Stimulated activated CD4-positive, alpha-beta T cell treated with anti-CD3 and anti-CD28 coated beads, TNF-alpha, amount 100 ng/mL, for 24 hours (primary cell): Measurements from ENCODE around the gene TRIM67.
"Not testable (repeated sequence)": the region's sequence is repeated elsewhere in the genome, so short reads cannot be mapped to it uniquely, and the experiment has no call there.

Experiments
- DNase-seq, 3 experiments: peaks; one replicate each; pipeline ENCODE4 v3.0.0-alpha.2; 2020; ENCODE audit warnings: low read depth in 3 of 3

TRIM67 gene

GRCh38 chr1:231161667-231162296, at the start of gene TRIM67:
TRIM67 (plus strand) TSS chr1:231162058; CDS start chr1:231162970, 912 bp downstream.
- DNase-seq, result no peak

- DNase-seq, result no peak
These were observed 45.1 kb upstream of the TRIM67 start for GRCh38 chr1:231116738-231117137.

- DNase-seq, result no peak
These were observed 43.0 kb upstream of the TRIM67 start for GRCh38 chr1:231118704-231119453.

- DNase-seq, result no peak
These were observed 40.3 kb upstream of the TRIM67 start for GRCh38 chr1:231121533-231121932.

- no peak for DNase-seq
These were observed 39.7 kb upstream of the TRIM67 start for GRCh38 chr1:231122143-231122542.

GRCh38 chr1:231124746-231125145, 37.1 kb upstream of the TRIM67 start:
- DNase-seq, result no peak

- no peak for DNase-seq
These were observed 35.8 kb upstream of the TRIM67 start for GRCh38 chr1:231125972-231126580.

- DNase-seq, result not testable (repeated sequence)
These were observed 34.8 kb upstream of the TRIM67 start for GRCh38 chr1:231127106-231127505.

GRCh38 chr1:231128471-231128870, 33.4 kb upstream of the TRIM67 start:
- not testable (repeated sequence) for DNase-seq

- DNase-seq, result no peak
These were observed 31.3 kb upstream of the TRIM67 start for GRCh38 chr1:231130544-231130943.

- DNase-seq, result not testable (repeated sequence)
These were observed 29.3 kb upstream of the TRIM67 start for GRCh38 chr1:231132591-231132990.

GRCh38 chr1:231134624-231135023, 27.2 kb upstream of the TRIM67 start:
- DNase-seq, result no peak

GRCh38 chr1:231138236-231138635, 23.6 kb upstream of the TRIM67 start:
- DNase-seq, result no peak

- no peak for DNase-seq
These were observed 22.7 kb upstream of the TRIM67 start for GRCh38 chr1:231139125-231139649.

- DNase-seq, result no peak
These were observed 21.9 kb upstream of the TRIM67 start for GRCh38 chr1:231139659-231140654.

- no peak for DNase-seq
These were observed 17.3 kb upstream of the TRIM67 start for GRCh38 chr1:231144416-231145193.

- DNase-seq, result no peak
These were observed 14.0 kb upstream of the TRIM67 start for GRCh38 chr1:231147896-231148295.

GRCh38 chr1:231151811-231152210, 10.0 kb upstream of the TRIM67 start:
- DNase-seq, result no peak

- no peak for DNase-seq
These were observed 8.1 kb upstream of the TRIM67 start for GRCh38 chr1:231153726-231154125.

- no peak for DNase-seq
These were observed 6.0 kb upstream of the TRIM67 start for GRCh38 chr1:231155808-231156207.

GRCh38 chr1:231157311-231157710, 4.5 kb upstream of the TRIM67 start:
- DNase-seq, result no peak
